Measurements from ENCODE around the gene GTPBP6.
"Not testable (repeated sequence)": the region's sequence is repeated elsewhere in the genome, so short reads cannot be mapped to it uniquely, and the experiment has no call there.

GTPBP6 gene

GRCh38 chrX:287670-288069 is 30.9 kb downstream of the GTPBP6 start:
- DNase-seq, result no peak

GRCh38 chrX:285076-285677 is 33.4 kb downstream of the GTPBP6 start:
- no peak for DNase-seq

DNA sequence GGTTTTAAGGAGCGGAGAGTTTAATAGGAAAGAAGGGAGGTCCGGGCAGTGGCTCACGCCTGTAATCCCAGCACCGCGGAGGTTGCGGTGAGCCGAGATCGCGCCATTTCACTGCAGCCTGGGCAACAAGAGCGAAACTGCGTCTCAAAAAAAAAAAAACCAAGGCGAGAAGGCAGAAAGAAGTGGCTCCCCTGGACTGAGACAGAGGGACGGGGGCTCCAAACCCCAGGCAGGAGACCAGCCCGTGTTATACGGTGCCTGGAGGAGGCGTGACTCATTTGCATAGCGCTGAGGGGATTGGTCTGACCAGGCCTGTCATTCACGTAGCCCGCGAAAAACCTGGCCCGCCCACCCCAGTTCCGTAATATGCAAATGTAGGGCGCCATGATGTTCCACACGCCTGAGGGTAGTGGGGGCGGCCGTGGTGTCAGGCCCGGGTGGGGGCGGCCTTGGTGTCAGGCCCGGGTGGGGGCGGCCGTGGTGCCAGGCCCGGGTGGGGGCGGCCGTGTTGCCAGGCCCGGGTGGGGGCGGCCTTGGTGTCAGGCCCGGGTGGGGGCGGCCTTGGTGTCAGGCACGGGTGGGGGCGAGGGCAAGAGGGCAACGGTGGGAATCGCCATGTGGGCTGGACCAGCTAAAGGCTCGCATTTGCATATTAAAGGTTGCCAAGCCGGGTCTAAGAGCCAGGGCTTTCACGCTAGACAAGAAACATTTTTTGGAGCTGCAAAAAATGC is 35.3 kb downstream of the GTPBP6 start:
- peak; percentile 95 for DNase-seq

DNA sequence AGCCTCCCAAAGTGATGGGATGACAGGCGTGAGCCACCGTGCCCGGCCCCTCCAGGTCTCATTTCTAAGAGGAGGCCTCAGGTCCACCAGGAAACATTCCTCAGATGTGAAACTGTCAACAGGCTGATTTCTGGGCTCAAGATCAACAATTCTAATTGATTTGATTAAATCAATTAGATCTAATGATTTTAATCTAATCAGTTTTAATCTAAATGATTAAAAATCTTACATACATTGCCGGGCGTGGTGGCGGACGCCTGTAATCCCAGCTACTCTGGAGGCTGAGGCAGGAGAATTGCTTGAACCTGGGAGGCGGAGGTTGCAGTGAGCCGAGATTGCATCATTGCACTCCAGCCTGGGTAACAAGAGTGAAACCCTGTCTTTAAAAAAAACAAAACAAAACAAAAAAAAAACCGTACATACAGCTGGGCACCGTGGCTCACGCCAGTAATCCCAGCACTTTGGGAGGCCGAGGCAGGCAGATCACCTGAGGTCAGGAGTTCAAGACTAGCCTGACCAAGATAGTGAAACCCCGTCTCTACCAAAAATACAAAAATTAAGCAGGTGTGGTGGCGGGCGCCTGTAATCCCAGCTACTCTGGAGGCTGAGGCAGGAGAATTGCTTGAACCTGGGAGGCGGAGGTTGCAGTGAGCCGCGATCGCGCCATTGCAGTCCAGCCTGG is 36.5 kb downstream of the GTPBP6 start:
- DNase-seq, result not testable (repeated sequence)

DNA sequence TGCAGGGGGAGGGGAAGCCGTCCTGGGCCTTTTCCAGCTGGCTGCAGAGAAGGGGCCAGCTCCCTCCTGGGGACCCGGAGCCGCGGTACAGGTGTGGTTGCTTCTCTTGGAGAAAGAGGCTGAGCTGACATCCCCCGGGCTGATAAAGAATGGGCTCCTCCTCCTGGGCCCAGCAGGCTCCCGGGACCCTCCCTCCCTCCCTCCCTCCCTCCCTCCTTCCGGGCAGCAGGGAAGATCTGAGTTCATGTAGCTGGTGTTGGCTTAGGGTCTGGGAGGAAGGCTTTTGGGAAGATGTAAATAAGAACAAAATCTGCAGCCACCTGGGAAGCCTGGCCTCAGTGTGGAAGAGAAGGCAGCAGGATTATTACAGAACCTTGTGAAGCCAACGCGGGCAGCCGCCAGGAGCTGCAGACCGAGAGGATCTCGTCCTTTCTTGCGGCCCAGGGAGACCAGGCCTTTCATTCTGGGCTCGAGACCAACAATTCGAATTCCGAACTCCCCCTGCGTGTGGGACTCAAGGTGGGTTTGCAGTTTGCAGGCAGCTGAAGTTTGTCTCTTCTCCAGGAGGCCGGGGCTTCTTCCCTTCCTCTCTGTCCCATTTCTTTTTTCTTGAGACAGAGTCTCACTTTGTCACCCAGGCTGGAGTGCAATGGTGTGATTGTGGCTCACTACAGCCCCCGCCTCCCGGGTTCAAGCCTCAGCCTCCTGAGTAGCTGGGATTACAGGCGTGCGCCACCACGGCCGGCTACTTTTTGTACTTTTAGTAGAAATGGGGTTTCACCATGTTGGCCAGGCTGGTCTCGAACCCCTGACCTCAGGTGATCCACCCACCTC is 37.2 kb downstream of the GTPBP6 start, which contains the start of gene PLCXD1:
PLCXD1 (plus strand) TSS at position 216 of the 834 bp plus-strand sequence. CDS start 2,807 bp downstream, outside the sequence.
- peak; percentile 50 for DNase-seq

DNA sequence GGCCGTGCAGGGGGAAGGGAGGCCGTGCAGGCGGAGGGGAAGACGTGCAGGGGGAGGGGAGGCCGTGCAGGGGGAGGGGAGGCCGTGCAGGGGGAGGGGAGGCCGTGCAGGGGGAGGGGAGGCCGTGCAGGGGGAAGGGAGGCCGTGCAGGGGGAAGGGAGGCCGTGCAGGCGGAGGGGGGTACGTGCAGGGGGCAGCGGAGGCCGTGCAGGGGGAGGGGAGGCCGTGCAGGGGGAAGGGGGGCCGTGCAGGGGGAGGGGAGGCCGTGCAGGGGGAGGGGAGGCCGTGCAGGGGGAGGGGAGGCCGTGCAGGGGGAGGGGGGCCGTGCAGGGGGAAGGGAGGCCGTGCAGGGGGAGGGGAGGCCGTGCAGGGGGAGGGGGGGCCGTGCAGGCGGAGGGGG is 37.9 kb downstream of the GTPBP6 start:
- not testable (repeated sequence) for DNase-seq

DNA sequence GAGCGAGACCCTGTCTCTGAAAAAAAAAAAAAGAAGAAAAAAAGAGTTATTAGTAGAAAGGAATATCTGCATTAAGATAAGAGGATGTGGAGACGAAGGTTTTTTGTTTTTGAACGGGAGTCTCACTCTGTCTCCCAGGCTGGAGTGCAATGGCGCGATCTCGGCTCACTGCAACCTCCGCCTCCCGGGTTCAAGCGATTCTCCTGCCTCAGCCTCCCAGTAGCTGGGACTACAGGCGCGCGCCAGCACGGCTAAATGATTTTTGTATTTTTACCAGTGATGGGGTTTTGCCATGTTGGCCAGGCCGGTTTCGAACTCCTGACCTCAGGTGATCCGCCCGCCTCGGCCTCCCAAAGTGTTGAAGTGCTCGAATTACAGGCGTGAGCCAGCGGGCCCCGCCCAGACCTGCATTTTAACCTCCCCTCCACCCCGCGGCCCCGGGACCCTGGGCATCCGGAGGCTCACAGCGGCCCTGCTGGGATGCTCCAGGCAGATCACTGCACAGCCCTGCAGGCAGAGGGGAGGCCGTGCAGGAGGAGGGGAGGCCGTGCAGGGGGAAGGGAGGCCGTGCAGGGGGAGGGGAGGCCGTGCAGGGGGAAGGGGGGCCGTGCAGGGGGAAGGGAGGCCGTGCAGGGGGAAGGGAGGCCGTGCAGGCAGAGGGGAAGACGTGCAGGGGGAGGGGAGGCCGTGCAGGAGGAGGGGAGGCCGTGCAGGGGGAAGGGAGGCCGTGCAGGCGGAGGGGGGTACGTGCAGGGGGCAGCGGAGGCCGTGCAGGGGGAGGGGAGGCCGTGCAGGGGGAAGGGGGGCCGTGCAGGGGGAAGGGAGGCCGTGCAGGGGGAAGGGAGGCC is 38.6 kb downstream of the GTPBP6 start:
- not testable (repeated sequence) for DNase-seq

DNA sequence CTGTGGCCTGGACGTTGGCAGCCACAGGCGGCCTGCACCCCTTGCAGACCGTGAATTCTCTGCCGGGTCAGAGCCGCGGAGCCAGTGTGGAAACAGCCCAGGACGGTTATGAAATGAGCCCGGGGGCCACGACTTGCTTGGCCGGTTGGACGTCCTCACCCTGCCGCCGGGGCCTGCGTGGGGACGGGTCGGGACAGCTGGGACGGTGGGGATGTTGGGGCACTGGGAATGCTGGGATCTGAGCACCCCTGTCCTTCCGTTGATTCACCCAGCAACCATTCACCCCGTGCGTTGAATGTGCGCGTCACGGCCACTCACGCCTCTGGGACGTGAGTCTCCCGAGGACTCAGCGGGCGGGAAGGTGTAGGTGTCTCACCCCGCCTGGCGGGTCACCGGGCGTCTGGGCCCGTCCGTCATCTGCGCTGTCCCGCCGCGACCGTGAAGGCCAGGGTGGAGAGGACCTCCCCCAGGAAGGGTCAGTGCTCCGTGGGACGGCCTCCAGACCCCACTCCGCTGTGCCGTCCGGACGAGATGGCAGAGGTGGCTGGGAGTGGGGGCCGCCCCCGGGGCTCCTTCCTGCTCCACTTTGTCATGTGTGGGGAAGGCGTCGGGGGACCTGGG is 41.9 kb downstream of the GTPBP6 start:
- DNase-seq, result peak; percentile 60

GRCh38 chrX:275967-276580 is 42.5 kb downstream of the GTPBP6 start:
- peak; percentile 69 for DNase-seq

DNA sequence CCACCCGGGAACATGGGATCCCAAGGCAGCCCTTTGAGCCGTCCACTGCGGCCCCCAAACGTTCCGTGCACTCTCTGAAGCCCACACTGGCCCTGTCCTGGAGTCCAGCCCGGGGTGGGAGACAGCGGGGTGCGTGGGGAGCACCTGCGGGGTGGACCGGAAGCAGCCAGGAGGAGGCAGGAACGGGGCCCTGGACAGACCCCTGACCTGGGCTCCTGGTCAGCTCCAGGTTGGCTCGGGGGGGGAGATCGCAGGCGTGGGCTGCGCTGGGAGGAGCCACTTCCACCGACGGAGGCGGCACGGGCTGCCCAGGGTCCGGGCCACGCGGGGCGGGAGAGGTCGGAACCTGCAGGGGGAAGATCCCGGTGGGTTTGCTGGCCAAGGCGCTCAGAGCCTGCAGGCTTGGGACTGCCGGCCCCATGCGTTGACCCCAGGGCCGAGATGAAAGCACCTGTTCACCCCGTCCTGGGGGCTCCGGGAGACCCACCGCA is 43.1 kb downstream of the GTPBP6 start:
- no peak for DNase-seq

- no peak for DNase-seq
These were observed 43.6 kb downstream of the GTPBP6 start for GRCh38 chrX:274904-275475.

GRCh38 chrX:270848-271367 is 47.7 kb downstream of the GTPBP6 start:
- DNase-seq, result no peak

- no peak for DNase-seq
These were observed 50.8 kb downstream of the GTPBP6 start for GRCh38 chrX:267771-268261.

- DNase-seq, result no peak
These were observed 53.1 kb downstream of the GTPBP6 start for GRCh38 chrX:265502-265901.

- no peak for DNase-seq
These were observed 53.8 kb downstream of the GTPBP6 start for GRCh38 chrX:264634-265455.

GRCh38 chrX:264006-264405 is 54.6 kb downstream of the GTPBP6 start:
- DNase-seq, result not testable (repeated sequence)

GRCh38 chrX:262381-262909 is 56.2 kb downstream of the GTPBP6 start:
- no peak for DNase-seq

- no peak for DNase-seq
These were observed 56.7 kb downstream of the GTPBP6 start for GRCh38 chrX:261919-262352.

Measured in stimulated activated CD4-positive, alpha-beta T cell treated with anti-CD3 and anti-CD28 coated beads, Interleukin-15, amount 100 ng/mL, for 24 hours (primary cell).